Measurements from ENCODE around the gene NDUFB3. TPM values are rescaled to one million over a fixed set of nuclear protein-coding genes. Genes with fewer than 3 reads are reported as not detected.
A peak's percentile ranks its signal among the peaks of the same experiment; 100 is the strongest.
"Not testable (repeated sequence)": the region's sequence is repeated elsewhere in the genome, so short reads cannot be mapped to it uniquely, and the experiment has no call there.

NDUFB3 gene
- total and polyA plus RNA-seq, 11 donors: 197 to 496 (median 348) TPM

- Histone ChIP-seq H3K4me1 (peaks cover 0 to 21% (median 5%) of the 10 kb centered on the region in 12 donors), H3K9me3 (no peaks in the 10 kb centered on the region), H3K4me3 (peak overlapping the region in 4 of 12 donors; percentile 65 to 96 (median 88)), H3K36me3 (no peaks in the 10 kb centered on the region), H3K27me3 (no peaks in the 10 kb centered on the region), H3K27ac (peak overlapping the region in 9 of 12 donors; percentile 94 to 100 (median 99))
- ATAC-seq: no peak
- DNase-seq: no peak
- no peak for TF ChIP-seq CTCF (IDR thresholded peaks at IDR 0.05)
- no peak for TF ChIP-seq POLR2A (IDR thresholded peaks at IDR 0.05)
- intact Hi-C loops (cut with DNase I): loop anchor here in 9 of 10 donors (5.0 to 10.0 kb wide), 6 partner anchors 37 to 120 kb away; partner anchors contain the start of genes HYCC2 (in 3 of the 9) and NDUFB3 (in 3 of the 9)
These were observed 43.0 kb downstream of the NDUFB3 start for GRCh38 chr2:201114846-201115245.

- intact Hi-C loops (cut with DNase I): loop anchor here in 9 of 10 donors (1.0 to 10.0 kb wide), 10 partner anchors 14 to 153 kb away; partner anchors contain the start of genes HYCC2 (in 4 of the 9), NDUFB3 (in 4 of the 9) and ORC2 (in 1 of the 9)
- ATAC-seq: peak; percentile 30 to 70 (median 56)
- H3K4me3 ChIP-seq: peak within 1 kb of the TSS; percentile 65 to 99 (median 85)
These were observed 44.5 kb downstream of the NDUFB3 start, which contains the start of gene CFLAR for GRCh38 chr2:201116115-201116958. CFLAR (plus strand) TSS chr2:201116164; CDS start chr2:201129866, 13,702 bp downstream.

GRCh38 chr2:201116959-201117734, 45.3 kb downstream of the NDUFB3 start:
- peak in 10 of 12 donors; percentile 18 to 49 (median 34) for TF ChIP-seq CTCF (IDR thresholded peaks at IDR 0.05)
- peak in 1 of 2 donors; percentile 52 for TF ChIP-seq POLR2A (IDR thresholded peaks at IDR 0.05)
- H3K4me3 ChIP-seq: peak overlapping the region; percentile 65 to 99 (median 85)
- H3K4me1 ChIP-seq: peaks cover 0 to 43% (median 18%) of the 10 kb centered on the region in 12 donors
- peaks cover 0 to 8% (median 0%) of the 10 kb centered on the region in 9 donors for H3K36me3 ChIP-seq
- peak in 4 of 5 donors; percentile 64 to 78 (median 72) for DNase-seq
- ATAC-seq: peak; percentile 33 to 41 (median 34)
- H3K27me3 ChIP-seq: no peaks in the 10 kb centered on the region
- H3K9me3 ChIP-seq: no peaks in the 10 kb centered on the region
- intact Hi-C loops (cut with DNase I): loop anchor here in 9 of 10 donors (1.0 to 10.0 kb wide), 11 partner anchors 14 to 154 kb away; partner anchors contain the start of genes HYCC2 (in 5 of the 9), NDUFB3 (in 4 of the 9) and ORC2 (in 2 of the 9)
- H3K27ac ChIP-seq: peak overlapping the region; percentile 94 to 100 (median 100)
- WGBS, 4 donors: 2 to 3% (median 2%) methylated on average over 22 of the region's 22 CpGs

More at GRCh38 chr2:201116115-201116958, 44.5 kb downstream of the NDUFB3 start, which contains the start of gene CFLAR:
- Histone ChIP-seq H3K27me3 (no peaks in the 10 kb centered on the region), H3K9me3 (no peaks in the 10 kb centered on the region), H3K36me3 (no peaks in the 10 kb centered on the region), H3K4me1 (peaks cover 0 to 35% (median 13%) of the 10 kb centered on the region in 12 donors), H3K27ac (peak within 1 kb of the TSS; percentile 94 to 100 (median 100))
- no peak for TF ChIP-seq CTCF (IDR thresholded peaks at IDR 0.05)
- peak in 1 of 2 donors; percentile 69 for TF ChIP-seq POLR2A (IDR thresholded peaks at IDR 0.05)
- 0 to 1% (median 0%) methylated on average over 21 to 75 of the region's 75 CpGs for WGBS, 4 donors
- DNase-seq: peak; percentile 78 to 89 (median 86)

- intact Hi-C loops (cut with DNase I): loop anchor here in 9 of 10 donors (1.0 to 10.0 kb wide), 11 partner anchors 13 to 154 kb away; partner anchors contain the start of genes HYCC2 (in 5 of the 9), NDUFB3 (in 4 of the 9) and ORC2 (in 1 of the 9)
- Histone ChIP-seq H3K4me1 (peaks cover 0 to 49% (median 24%) of the 10 kb centered on the region in 12 donors), H3K36me3 (peaks cover 0 to 14% (median 0%) of the 10 kb centered on the region in 9 donors), H3K27ac (peak overlapping the region; percentile 94 to 100 (median 100)), H3K4me3 (peak overlapping the region; percentile 65 to 99 (median 85))
- DNase-seq, H3K9me3 ChIP-seq, H3K27me3 ChIP-seq: not testable (repeated sequence)
- peak in 2 of 4 donors; percentile 1 to 2 for ATAC-seq
- WGBS, 4 donors: 8 to 22% (median 12%) methylated on average over 13 of the region's 13 CpGs
These were observed 45.9 kb downstream of the NDUFB3 start for GRCh38 chr2:201117735-201118094.
